Measurements from ENCODE around the gene MGRN1. TPM values are rescaled to one million over a fixed set of nuclear protein-coding genes. Genes with fewer than 3 reads are reported as not detected.
"Not testable (repeated sequence)": the region's sequence is repeated elsewhere in the genome, so short reads cannot be mapped to it uniquely, and the experiment has no call there.

The MGRN1 gene
- total RNA-seq, 1 donor from 2014 or later = 31.6 TPM

DNA sequence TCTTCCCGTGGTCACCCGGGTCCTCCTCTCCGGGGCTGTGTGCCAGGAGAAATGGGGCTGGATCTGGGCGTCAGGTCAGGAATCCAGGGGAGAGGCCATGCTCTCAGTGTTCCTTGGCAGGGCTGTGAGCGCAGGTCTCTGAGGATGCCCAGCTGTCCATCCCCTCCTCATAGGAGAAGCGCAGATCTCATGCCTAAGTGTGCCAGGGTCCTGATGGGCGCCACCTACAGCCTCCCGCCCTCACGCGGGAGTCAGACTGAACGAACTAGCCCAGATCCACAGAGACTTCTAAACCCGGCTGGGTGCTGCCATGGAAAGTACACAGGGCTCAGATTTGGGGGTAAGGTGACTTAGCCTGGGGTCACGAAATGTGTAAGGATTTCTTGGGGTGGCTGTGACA, 24.3 kb downstream of the MGRN1 start:
- intact Hi-C loops (cut with micrococcal nuclease) = no loop called here
- DNase-seq (no peak), ATAC-seq (no peak)

DNA sequence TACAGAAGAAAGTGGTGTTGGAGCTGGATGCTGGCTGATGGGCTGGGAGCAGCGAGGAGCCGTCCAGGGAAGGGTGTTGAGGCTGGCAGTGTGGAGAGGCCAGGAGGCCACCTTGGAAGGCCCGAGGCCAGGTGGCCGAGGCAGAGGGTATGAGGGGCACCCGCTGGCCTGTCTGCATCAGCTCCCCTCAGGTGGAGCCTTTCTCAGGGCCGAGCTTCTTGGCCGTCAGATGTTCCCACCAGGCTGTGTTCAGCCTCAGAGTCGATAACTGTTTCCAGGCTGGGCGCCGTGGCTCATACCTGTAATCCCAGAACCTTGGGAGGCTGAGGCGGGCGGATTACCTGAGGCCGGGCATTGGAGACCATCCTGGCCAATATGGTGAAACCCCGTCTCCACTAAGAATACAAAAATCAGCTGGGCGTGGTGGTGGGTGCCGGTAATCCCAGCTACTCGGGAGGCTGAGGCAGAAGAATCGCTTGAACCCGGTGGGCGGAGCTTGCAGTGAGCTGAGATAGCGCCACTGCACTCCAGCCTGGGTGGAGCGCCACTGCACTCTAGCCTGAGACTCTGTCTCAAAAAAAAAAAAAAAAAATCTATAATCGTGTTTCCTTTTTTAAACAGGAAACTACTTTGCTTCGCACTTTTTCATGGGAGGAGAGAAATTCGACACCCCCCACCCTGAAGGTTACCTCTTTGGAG, 25.3 kb downstream of the MGRN1 start:
- DNase-seq (no peak), ATAC-seq (no peak)
- intact Hi-C loops (cut with micrococcal nuclease) = no loop called here

DNA sequence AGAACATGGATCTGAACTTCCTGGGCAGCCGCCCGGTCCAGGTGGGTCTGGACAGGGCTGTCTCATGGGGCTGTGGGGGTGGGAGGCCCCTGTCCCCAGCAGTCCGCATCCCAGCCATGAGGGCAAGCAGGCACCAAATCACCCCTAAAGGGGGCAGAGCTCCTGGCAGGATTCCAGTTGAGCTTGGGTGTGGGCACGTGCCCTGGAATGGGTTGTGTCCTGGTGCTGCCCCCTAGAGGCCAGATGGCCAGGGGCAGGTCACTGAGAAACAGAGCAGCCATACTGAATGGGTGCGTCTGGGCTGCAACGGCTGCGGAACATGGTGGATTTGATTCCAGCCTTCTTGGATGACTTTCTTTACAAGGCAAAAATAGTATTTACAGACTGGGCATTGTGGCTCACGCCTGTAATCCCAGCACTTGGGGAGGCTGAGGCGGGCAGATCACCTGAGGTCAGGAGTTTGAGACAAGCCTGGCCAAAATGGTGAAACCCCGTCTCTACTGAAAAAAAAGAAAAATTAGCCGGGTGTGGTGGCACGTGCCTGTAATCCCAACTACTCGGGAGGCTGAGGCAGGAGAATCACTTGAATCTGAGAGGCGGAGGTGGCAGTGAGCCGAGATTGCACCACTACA, 25.9 kb downstream of the MGRN1 start:
- intact Hi-C loops (cut with micrococcal nuclease) = not testable (repeated sequence)
- peak; percentile 72 for DNase-seq
- peak; percentile 48 for ATAC-seq

DNA sequence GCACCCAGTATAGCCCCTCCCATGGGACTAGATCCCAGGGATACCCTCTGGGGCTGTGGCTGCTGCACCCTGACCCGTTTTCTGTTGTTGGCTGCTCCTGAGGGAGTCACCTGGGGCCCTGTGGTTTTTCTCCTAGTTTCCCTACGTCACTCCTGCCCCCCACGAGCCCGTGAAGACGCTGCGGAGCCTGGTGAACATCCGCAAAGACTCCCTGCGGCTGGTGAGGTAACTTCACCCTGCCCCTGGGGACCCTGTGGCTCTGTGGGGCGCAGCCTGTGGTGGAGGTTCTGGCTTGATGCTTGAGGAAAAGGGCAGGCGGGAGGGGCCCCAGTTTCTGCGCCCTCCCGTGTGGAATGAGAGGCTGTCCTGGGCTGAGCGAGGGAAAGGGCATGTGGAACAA, 27.2 kb downstream of the MGRN1 start:
- ATAC-seq = no peak
- no peak for DNase-seq
- intact Hi-C loops (cut with micrococcal nuclease) = no loop called here

DNA sequence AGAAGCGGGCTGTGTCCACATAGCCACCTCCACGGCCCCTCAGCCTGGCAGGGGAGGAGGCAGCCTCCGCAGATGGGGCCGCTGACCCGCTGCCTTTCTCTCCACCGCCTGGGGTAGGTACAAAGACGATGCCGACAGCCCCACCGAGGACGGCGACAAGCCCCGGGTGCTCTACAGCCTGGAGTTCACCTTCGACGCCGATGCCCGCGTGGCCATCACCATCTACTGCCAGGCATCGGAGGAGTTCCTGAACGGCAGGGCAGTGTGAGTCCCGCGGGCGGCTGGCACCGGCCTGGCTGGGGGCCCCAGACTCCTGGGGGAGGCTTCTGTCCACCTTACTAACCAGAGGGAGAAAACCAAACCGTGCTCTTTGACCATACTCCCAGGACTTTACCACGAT, 27.9 kb downstream of the MGRN1 start:
- ATAC-seq = no peak
- intact Hi-C loops (cut with micrococcal nuclease) = no loop called here
- DNase-seq = no peak

DNA sequence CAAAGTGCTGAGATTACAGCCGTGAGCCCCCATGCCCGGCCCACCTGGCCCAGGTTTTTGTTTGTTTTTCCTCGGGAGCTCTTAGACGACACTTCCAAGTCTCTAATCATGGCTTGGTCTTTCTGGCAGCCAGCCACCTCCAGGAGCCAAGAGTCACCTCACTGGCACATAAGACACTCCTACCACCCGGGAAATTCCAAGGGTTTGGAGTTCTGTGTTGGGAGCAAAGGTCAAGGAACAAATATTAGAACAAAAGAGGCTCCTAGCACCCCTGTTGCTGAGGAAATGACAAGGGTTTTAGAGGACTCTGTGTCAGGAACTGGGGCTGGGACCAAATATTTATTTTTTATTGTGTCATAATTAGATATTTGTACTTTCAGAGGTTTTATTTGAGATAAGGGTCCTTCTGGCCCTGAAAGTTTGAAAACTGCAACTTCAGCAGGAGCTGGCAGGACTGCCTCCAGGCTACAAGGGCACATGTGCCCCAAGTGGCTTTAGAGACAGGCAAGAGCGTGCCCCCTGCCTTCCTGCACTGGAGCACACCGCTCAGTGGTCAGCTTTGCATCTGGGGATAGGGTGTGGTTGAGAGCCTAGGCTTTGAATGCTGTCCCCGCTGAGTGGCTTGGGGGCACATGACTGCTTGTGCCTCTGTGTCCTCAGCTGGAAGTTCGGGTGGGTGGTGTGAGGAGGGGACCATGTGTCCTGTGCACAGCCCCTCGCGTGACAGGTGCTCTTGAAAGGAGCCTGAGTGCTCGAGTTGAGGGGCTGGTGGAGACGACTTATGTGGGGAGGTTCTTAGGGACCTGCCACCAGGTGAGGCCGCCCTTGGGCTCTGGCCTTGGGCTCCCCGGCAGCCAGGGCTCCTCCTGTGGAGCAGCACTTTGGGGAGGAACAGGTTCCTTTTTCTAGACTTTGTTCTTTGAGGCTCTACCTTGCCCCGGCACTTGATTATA, 29.7 kb downstream of the MGRN1 start:
- intact Hi-C loops (cut with micrococcal nuclease) = no loop called here
- DNase-seq (peak; percentile 16), ATAC-seq (no peak)

DNA sequence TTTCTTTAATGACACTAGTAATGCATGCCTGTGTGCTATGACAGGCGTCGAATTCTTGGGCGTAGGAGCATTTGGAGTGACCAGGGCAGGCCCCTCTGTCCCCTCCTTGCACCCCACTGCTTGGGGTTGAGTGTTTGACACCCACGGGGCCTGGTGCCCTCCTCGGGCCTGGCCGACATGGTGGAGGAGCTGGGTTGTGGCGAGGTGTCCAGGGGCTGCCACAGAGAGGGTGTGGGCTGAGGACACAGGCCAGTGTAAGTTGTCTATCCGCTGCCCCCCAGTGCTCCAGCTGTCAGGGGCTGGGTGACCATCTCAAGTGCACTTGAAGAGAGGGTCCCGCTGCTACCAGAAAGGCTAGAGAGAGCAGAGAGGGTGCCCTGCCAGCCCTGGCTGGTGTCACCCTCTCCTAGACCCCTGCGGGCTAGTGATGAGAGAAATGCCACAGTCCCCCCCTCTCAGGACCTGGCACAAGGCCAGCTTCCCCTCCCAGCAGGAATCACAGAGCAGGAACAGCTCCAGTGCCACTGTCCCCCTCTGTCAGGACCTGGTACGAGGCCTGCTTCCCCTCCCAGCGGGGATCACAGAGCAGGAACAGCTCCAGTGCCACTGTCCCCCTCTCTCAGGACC, 30.5 kb downstream of the MGRN1 start:
- ATAC-seq (no peak), DNase-seq (peak; percentile 12)
- intact Hi-C loops (cut with micrococcal nuclease) = no loop called here

DNA sequence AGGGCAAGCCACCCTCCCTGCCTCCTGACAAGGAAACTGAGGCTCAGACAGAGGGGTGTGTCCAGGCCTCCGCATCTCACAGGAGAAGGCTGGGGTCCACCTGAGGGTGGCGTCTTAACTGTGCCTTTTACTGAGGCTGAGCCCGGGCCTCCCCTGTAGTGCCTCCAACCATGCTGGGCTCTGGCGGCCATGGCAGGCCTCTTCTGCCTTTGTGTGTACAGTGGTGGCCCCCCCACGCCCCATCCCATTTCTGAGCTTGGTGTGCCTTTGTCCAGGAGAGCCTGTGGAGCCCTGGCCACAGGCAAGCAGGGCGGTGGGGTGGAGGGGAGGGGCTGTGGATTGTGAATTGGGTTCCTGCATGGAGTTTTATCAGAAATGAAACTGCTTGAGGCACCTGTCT, 31.2 kb downstream of the MGRN1 start:
- peak; percentile 19 for DNase-seq
- ATAC-seq = no peak
- intact Hi-C loops (cut with micrococcal nuclease) = no loop called here

DNA sequence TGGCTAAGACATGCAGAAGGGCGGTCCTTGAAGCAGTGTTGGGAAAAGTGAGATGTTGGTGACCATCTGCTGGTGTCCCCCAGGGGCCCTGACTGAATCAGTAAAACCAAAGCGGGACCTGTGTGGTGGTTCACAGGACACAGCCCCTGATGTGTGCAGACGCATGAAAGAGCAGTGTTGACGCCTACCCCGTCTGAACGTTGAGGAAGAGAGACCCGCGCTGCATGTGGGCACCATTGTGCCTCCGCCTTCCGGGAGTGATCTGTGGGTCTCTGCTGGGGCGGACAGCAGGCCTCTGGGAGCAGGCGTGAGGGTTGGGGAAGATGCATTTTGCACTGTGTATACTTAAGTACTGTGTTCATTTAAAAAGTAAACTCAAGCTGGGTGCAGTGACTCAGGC, 31.6 kb downstream of the MGRN1 start:
- no peak for ATAC-seq
- peak; percentile 14 for DNase-seq
- intact Hi-C loops (cut with micrococcal nuclease) = no loop called here

DNA sequence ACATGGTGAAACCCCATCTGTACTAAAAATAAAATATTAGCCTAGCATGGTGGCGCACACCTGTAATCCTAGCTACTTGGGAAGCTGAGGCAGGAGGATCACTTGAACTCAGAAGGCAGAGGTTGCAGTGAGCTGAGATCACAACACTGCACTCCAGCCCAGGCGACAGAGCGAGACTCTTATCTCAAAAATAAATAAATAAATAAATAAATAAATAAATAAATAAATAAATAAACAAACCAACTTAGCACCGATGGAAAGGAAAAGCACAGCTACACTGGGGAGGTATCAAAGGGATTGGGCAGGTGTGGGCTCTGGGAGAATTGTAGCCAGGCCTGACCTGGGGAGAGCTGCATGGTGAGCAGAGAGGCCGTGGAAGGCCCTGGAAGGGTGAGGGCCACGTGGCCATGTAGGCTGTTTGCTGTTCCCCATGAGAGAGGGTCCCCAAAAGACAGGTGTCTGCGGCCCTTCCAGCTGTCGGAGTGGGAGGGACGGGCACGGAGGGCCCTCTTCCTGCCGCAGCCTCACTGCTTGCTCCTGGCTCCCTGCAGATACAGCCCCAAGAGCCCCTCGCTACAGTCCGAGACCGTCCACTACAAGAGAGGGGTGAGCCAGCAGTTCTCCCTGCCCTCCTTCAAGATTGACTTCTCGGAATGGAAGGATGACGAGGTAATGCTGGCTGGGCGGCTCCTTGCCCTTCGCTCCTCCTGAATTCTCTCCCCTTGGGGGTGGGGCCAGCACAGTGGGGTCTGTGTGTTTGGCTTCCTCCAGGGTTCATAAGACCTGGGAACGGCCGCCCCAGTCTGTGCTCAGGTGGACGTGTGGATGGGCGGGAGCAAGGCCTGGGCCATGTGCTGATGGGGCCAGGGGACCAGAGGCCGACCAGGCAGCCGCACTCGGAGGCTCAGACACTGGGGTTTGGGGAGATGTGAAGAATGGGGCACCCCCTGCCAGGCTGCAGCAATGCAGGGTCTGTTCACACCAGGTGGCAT, 32.4 kb downstream of the MGRN1 start:
- DNase-seq (peak; percentile 29), ATAC-seq (no peak)
- intact Hi-C loops (cut with micrococcal nuclease) = no loop called here

DNA sequence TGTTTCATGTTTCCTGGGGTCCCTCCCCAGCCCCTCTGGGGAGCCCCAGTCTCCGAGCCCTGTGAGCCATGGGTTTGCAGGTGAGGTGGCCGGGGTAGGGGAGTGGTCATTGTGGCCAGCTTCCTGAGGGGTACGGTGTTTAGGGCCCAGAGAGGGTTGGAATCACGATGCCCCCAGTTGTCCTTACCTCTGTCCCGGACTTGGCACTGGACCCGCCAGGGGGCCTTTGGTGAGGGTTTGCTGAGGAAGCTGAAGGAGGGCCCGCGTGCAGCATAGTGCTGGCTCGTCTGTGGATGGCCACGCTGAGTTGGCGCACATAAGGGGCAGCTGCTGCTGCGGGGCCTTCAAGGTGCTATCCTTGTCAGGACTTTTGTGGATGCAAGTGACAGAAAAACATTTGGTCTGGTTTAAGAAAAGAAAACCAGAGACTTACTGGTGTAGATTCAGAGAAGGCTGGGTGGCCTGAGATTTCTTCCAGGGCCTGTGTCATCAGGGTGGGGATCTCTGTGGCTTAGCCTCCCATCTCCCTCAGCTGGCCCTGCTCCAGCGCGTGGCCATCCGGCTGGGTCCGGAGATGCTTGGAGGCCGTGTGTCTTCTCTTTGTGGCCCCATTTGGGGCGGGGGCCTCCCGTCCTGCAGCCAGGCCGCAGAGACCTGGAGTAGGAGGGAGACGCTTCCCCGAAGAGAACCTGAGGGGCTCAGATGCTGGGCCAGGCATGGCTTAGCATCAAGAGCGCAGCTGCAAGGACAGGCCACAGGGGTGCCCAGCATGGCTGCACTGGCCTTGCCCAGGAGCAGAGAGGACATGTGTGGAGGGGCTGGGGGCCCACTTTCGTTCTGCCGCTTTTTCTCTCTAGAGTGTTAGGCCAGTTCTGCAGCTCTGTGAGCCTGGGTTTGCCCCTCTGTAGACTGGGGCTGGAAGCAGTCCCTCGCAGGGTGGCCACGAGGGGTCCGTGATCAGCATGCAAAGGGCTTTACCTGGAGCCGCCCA, 35.0 kb downstream of the MGRN1 start:
- ATAC-seq (no peak), DNase-seq (peak; percentile 31)
- intact Hi-C loops (cut with micrococcal nuclease) = no loop called here

DNA sequence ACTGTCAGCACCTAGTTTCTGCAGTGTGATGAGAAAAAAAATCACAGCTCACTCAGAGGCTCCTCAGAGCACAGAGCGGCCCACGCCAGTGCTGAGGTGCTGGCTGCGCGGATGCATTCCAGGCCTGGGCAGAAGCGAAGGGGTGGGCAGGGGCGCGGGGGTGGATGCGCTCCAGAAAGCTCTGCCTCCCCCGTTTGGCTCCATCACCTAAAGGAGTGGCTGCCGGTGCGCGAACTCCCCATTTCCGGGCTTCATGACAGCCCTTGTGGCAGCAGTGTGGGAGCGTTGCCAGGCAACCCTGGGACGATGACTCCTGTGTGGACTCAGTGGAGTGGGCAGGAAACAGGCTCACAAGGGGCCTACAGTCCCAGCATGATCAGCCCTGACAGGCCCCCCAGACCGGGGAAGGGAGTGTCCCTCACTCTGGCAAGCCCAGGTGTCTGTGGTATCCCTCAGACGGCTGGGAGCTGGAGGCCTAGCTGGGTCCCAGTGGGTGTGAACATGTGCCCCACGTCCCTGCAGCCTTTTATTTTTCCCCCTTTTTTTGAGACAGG, 35.9 kb downstream of the MGRN1 start:
- DNase-seq (peak; percentile 73), ATAC-seq (peak; percentile 10)
- intact Hi-C loops (cut with micrococcal nuclease) = no loop called here

DNA sequence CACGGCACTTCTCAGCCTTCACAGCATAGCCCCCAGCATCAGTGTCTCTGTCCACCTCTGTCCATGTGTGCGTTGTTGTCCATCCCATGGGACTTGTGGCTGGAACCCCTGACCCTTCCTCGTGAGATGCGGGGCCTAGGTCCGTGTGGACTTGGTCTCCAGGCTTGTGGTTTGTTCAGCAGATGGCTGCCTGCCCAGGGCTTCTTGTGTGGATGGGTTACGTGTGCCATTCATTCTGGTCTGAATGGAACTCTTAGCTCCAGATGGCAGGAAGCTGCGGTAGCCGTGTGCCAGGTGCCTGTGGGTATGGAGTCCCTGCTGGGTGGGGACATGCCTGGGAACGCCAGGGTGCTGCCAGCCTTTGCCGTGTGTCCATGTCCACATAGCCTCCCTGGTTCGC, 37.0 kb downstream of the MGRN1 start:
- no peak for ATAC-seq
- DNase-seq = peak; percentile 41
- intact Hi-C loops (cut with micrococcal nuclease) = no loop called here

DNA sequence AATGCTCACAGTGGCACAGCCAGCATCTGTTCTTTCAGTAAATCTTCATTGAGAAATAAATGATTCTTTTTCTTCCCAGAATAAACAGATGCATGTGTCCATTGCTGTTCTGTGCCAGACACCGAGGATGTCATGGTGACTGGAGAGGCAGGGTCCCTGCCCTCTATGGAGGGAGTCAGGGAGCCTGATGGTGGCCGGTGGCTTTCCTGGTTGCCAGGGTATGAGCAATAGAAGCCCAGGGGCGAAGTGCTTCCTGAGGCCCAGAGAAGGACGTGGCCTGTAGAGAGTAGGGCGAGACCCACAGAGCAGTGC, 38.8 kb downstream of the MGRN1 start:
- intact Hi-C loops (cut with micrococcal nuclease) = no loop called here
- ATAC-seq (no peak), DNase-seq (no peak)

DNA sequence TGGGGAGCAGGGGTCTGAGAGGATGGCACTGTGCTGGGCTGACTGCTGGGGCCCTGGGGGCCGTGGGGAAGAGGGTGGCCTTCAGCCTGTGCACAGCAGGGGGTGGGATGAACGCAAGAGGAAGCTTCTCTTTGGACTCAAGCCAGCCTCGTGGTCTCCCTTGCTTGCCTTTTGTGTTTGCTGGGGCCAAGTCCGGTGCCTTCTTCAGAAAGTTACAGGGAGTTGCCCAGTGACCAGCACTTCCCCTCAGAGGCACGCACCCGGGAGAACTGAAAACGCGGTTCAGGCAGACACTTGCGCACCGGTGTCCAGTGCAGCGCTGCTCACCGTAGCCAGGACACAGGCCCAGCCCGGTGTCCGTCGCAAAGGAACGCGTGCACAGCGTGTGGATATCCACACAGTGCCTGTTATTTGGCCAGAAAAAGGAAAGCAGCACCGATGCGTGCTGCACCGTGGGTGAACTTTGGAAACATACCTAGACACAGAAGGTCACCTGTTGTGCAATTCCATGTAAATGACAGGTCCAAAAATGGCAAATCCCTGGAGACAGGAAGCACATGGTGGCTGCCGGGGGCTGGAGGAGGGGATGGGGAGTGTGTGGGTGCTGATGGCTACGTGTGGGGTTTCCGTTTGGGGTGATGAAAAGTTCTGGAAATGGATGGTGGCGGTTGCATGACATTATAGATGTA, 39.3 kb downstream of the MGRN1 start:
- intact Hi-C loops (cut with micrococcal nuclease) = no loop called here
- peak; percentile 52 for DNase-seq
- ATAC-seq = peak; percentile 41

DNA sequence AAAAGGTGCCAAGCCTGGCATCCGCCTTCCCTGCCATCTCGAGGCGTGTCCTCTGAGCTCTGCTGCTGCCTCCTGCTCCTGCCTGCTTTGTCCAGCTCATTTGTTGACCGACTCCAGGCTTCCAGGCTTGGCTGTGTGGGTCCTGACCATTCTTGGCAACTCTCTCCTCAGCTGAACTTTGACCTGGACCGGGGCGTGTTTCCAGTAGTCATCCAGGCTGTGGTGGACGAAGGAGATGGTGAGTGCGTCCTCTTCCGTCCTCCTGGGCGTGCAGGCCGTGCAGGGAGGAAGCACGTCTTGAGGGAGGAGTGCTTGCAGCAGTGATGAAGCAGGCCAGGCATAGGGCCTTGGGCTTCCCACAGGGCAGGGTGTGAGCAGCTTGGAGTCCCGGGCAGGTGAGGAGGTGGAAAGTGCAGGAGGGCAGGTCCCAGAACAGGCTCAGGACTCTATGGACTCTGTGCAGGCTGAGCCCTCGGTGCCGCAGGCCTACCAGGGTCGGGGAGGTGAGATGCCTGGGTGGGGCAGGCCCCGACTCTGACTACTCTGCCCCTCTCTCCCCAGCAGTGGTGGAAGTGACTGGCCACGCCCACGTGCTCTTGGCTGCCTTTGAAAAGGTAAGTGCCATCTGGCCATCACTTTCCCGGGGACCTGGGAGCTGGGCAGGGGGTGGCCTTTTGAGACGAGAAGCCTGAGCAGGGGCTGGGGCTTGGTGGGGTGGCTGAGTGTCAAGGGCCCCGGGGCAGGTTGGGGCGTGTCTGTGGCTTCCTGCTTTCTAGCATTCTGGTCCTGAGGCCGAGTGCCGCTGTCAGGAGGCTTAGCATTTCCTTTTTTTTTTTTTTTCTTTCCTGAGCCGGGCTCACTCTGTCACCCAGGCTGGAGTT, 40.2 kb downstream of the MGRN1 start:
- intact Hi-C loops (cut with micrococcal nuclease) = no loop called here
- DNase-seq = peak; percentile 58
- ATAC-seq = peak; percentile 43
